ENCODE data around the gene MYO7B. TPM values are rescaled to one million over a fixed set of nuclear protein-coding genes. Genes with fewer than 3 reads are reported as not detected.

Gene MYO7B
- total RNA-seq, 1 experiment from 2014 or later, result 28.0 TPM

- ChIA-PET CTCF (interaction anchor here (1.0 kb wide), 1 partner anchor 65 kb away, joined by 9 read pairs; no protein-coding TSS in a partner anchor), POLR2A (ENCODE audit: unreplicated experiment) (interaction anchor here (0.5 to 1.0 kb wide), 10 partner anchors 17 to 434 kb away, joined by 3 to 6 read pairs (median 4); no protein-coding TSS in a partner anchor)
- no peaks in the 10 kb centered on the region for H3K27me3 ChIP-seq (ENCODE audit: low read length)
- H3F3A ChIP-seq (ENCODE audit: low read length, unreplicated experiment), result no peaks in the 10 kb centered on the region
- peak within 1 kb of the TSS; percentile 88 for H3K4me2 ChIP-seq (ENCODE audit: low read length)
- peaks cover 37% of the 10 kb centered on the region for H3K4me1 ChIP-seq (ENCODE audit: insufficient read depth, low read length)
- intact Hi-C loops (cut with micrococcal nuclease), result loop anchor here (1.0 kb wide), 3 partner anchors 18 to 123 kb away; no protein-coding TSS in a partner anchor
- H3K27ac ChIP-seq (ENCODE audit: low read length), result peak within 1 kb of the TSS; percentile 90
- BruUV-seq (replicated peaks), result TSS peak; percentile 94
- TF ChIP-seq EZH2phosphoT487 (IDR thresholded peaks at IDR 0.05; ENCODE audit: borderline replicate concordance, low read length) (no peak), EZH2 (IDR thresholded peaks at IDR 0.05; ENCODE audit: low read length, unreplicated experiment) (no peak)
- TF ChIP-seq, protein P1, sequence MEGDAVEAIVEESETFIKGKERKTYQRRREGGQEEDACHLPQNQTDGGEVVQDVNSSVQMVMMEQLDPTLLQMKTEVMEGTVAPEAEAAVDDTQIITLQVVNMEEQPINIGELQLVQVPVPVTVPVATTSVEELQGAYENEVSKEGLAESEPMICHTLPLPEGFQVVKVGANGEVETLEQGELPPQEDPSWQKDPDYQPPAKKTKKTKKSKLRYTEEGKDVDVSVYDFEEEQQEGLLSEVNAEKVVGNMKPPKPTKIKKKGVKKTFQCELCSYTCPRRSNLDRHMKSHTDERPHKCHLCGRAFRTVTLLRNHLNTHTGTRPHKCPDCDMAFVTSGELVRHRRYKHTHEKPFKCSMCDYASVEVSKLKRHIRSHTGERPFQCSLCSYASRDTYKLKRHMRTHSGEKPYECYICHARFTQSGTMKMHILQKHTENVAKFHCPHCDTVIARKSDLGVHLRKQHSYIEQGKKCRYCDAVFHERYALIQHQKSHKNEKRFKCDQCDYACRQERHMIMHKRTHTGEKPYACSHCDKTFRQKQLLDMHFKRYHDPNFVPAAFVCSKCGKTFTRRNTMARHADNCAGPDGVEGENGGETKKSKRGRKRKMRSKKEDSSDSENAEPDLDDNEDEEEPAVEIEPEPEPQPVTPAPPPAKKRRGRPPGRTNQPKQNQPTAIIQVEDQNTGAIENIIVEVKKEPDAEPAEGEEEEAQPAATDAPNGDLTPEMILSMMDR (conservative IDR thresholded peaks at IDR 0.05; ENCODE audit: low read depth, low read length), result 0 out of 2 replicates have a peak, but pooled peaks have one; percentile 32
- peaks cover 5% of the 10 kb centered on the region; the same call in 1 of the 2 replicates for H3K9me2 ChIP-seq (replicated peaks; ENCODE audit: low read length)
- peak within 1 kb of the TSS; percentile 98 for H3K9ac ChIP-seq (ENCODE audit: low read length)
- peaks cover 50% of the 10 kb centered on the region for H3K79me2 ChIP-seq (ENCODE audit: low read length)
- DNase-seq (peak; percentile 96), ATAC-seq (peak; percentile 86)
- H3K36me3 ChIP-seq (ENCODE audit: low read depth, low read length), result peaks cover 21% of the 10 kb centered on the region
- H3K4me3 ChIP-seq (ENCODE audit: low read length), result peak within 1 kb of the TSS; percentile 95
- H2AFZ ChIP-seq (ENCODE audit: low read length), result peak within 1 kb of the TSS; percentile 84
- no peaks in the 10 kb centered on the region for H3K9me3 ChIP-seq (ENCODE audit: low read length)
- peaks cover 7% of the 10 kb centered on the region for H4K20me1 ChIP-seq (ENCODE audit: low read length)
These were observed 9.1 kb upstream of the MYO7B start, which contains the start of gene IWS1 for GRCh38 chr2:127526132-127527000. Gene IWS1 (minus strand): TSS chr2:127526489. CDS start chr2:127526208, 281 bp downstream.

- BruUV-seq (replicated peaks), result no TSS peak
- CTCF ChIA-PET, result interaction anchor here (1.0 kb wide), 1 partner anchor 64 kb away, joined by 9 read pairs; no protein-coding TSS in a partner anchor
- peaks cover 7% of the 10 kb centered on the region for H4K20me1 ChIP-seq (ENCODE audit: low read length)
- H3K9me2 ChIP-seq (replicated peaks; ENCODE audit: low read length), result peaks cover 6% of the 10 kb centered on the region; the same call in 1 of the 2 replicates
- POLR2A ChIA-PET (ENCODE audit: unreplicated experiment), result interaction anchor here (0.5 to 1.0 kb wide), 10 partner anchors 18 to 433 kb away, joined by 3 to 6 read pairs (median 4); no protein-coding TSS in a partner anchor
- peak; percentile 9 for ATAC-seq
- H3K27me3 ChIP-seq (ENCODE audit: low read length), result no peaks in the 10 kb centered on the region
- peak overlapping the region; percentile 84 for H2AFZ ChIP-seq (ENCODE audit: low read length)
- peak; percentile 76 for DNase-seq
- no peaks in the 10 kb centered on the region for H3K9me3 ChIP-seq (ENCODE audit: low read length)
- H3K27ac ChIP-seq (ENCODE audit: low read length), result peak overlapping the region; percentile 90
- H3K9ac ChIP-seq (ENCODE audit: low read length), result peak overlapping the region; percentile 98
- TF ChIP-seq, protein P1 (conservative IDR thresholded peaks at IDR 0.05; ENCODE audit: low read depth, low read length), result no peak
- no peak for TF ChIP-seq EZH2phosphoT487 (IDR thresholded peaks at IDR 0.05; ENCODE audit: borderline replicate concordance, low read length)
- TF ChIP-seq EZH2 (IDR thresholded peaks at IDR 0.05; ENCODE audit: low read length, unreplicated experiment), result no peak
- peak overlapping the region; percentile 95 for H3K4me3 ChIP-seq (ENCODE audit: low read length)
- H3K79me2 ChIP-seq (ENCODE audit: low read length), result peaks cover 41% of the 10 kb centered on the region
- H3K4me1 ChIP-seq (ENCODE audit: insufficient read depth, low read length), result peaks cover 37% of the 10 kb centered on the region
- no peaks in the 10 kb centered on the region for H3F3A ChIP-seq (ENCODE audit: low read length, unreplicated experiment)
- peak overlapping the region; percentile 88 for H3K4me2 ChIP-seq (ENCODE audit: low read length)
- intact Hi-C loops (cut with micrococcal nuclease), result no loop called here
- H3K36me3 ChIP-seq (ENCODE audit: low read depth, low read length), result peaks cover 14% of the 10 kb centered on the region
These were observed 8.3 kb upstream of the MYO7B start for GRCh38 chr2:127527001-127527804.
